Fibroblast of pulmonary artery (primary cell): ENCODE results near the gene INF2.

ENCODE experiments used
- DNase-seq: peaks from one replicate; pipeline ENCODE4 v3.0.0-alpha.2; 2010; ENCODE audit warnings: low read depth
- H3K4me3 ChIP-seq: replicated peaks from 2 replicates; pipeline ENCODE4 v1.5.1; 2011; ENCODE audit warnings: low read depth, mild to moderate bottlenecking, control low read depth, low read length, moderate library complexity
- CTCF ChIP-seq: IDR thresholded peaks from 2 replicates; pipeline ENCODE4 v1.5.1; 2011; ENCODE audit warnings: mild to moderate bottlenecking, control low read depth, low read length, inconsistent platforms; ENCODE audit errors: missing control alignments

The INF2 gene

GRCh38 chr14:104769324-104770071 is 80.1 kb downstream of the INF2 start:
- H3K4me3 ChIP-seq, result no peak overlapping the region
- TF ChIP-seq CTCF, result no peak
- DNase-seq, result no peak

GRCh38 chr14:104770072-104770579 is 80.7 kb downstream of the INF2 start:
- H3K4me3 ChIP-seq, result no peak overlapping the region
- no peak for DNase-seq
- no peak for TF ChIP-seq CTCF

GRCh38 chr14:104770851-104771272 is 81.4 kb downstream of the INF2 start:
- no peak for DNase-seq
- peak; percentile 54 for TF ChIP-seq CTCF
- H3K4me3 ChIP-seq, result no peak overlapping the region

GRCh38 chr14:104771374-104771773 is 82.0 kb downstream of the INF2 start:
- TF ChIP-seq CTCF, result no peak
- no peak overlapping the region for H3K4me3 ChIP-seq
- no peak for DNase-seq
